ENCODE results near the gene OSGEP. TPM values are rescaled to one million over a fixed set of nuclear protein-coding genes. Genes with fewer than 3 reads are reported as not detected.

OSGEP gene
- total RNA-seq, 1 donor from 2014 or later: 35.4 TPM

GRCh38 chr14:20400589-20400964 is 54.0 kb downstream of the OSGEP start:
- DNase-seq (ENCODE audit: low spot score): no peak

GRCh38 chr14:20397511-20397910 is 57.1 kb downstream of the OSGEP start:
- DNase-seq (ENCODE audit: low spot score): no peak

Other genes with a start within 250 kb of the OSGEP start
- gene OR11H6, start 231.1 kb downstream of the OSGEP start, total RNA-seq: not detected
- gene OR11H7, start 225.8 kb downstream of the OSGEP start, total RNA-seq: not detected
- not detected for gene OR11H4, start 215.5 kb downstream of the OSGEP start, total RNA-seq
- 19.1 TPM for gene TTC5, start 148.9 kb downstream of the OSGEP start, total RNA-seq
- gene CCNB1IP1, start 121.5 kb downstream of the OSGEP start, total RNA-seq: 40.1 TPM
- 15.5 TPM for gene PARP2, start 111.2 kb downstream of the OSGEP start, total RNA-seq
- 107 TPM for gene TEP1, start 41.3 kb downstream of the OSGEP start, total RNA-seq
- gene KLHL33, start 18.6 kb downstream of the OSGEP start, total RNA-seq: 0.92 TPM
- 129 TPM for gene APEX1, start 414 bp upstream of the OSGEP start, total RNA-seq
- 44.3 TPM for gene PIP4P1, start 6.6 kb upstream of the OSGEP start, total RNA-seq
- gene PNP, start 14.6 kb upstream of the OSGEP start, total RNA-seq: 61.5 TPM
- gene RNASE10, start 50.7 kb upstream of the OSGEP start, total RNA-seq: 0.86 TPM
- not detected for gene RNASE9, start 106.2 kb upstream of the OSGEP start, total RNA-seq
- gene RNASE11, start 133.2 kb upstream of the OSGEP start, total RNA-seq: not detected
- not detected for gene RNASE12, start 136.6 kb upstream of the OSGEP start, total RNA-seq
- gene OR6S1, start 186.9 kb upstream of the OSGEP start, total RNA-seq: not detected
- 135 TPM for gene RNASE4, start 229.7 kb upstream of the OSGEP start, total RNA-seq
- 110 TPM for gene ANG, start 234.0 kb upstream of the OSGEP start, total RNA-seq

All from mucosa of gallbladder (tissue), 1 donor.